Esophagus mucosa (tissue), 1 donor: ENCODE results near the gene NPR2. TPM values are rescaled to one million over a fixed set of nuclear protein-coding genes. Genes with fewer than 3 reads are reported as not detected.

Experiments used
- ATAC-seq: fragments of 200-7000 bp; cut with Tn5 transposase; one replicate; pipeline ENCODE4 v1.9.1; 2020
- total RNA-seq: library from RNA; stranded (reverse); gene quantifications from one replicate; pipeline ENCODE4 v1.2.4, GENCODE V29; 2023
- donor health status: DM: yes; HTN: yes; CAD: no.

The NPR2 gene
- total RNA-seq, 1 donor from 2014 or later: 1.3 TPM

GRCh38 chr9:35801328-35802128 lies 10.1 kb downstream of the NPR2 start:
- no peak for ATAC-seq

GRCh38 chr9:35806101-35806500 lies 14.7 kb downstream of the NPR2 start:
- no peak for ATAC-seq

GRCh38 chr9:35808433-35808832 lies 17.0 kb downstream of the NPR2 start:
- ATAC-seq: no peak

- ATAC-seq: no peak
Measured at GRCh38 chr9:35810122-35810521, 18.7 kb downstream of the NPR2 start.

- ATAC-seq: no peak
Measured at GRCh38 chr9:35811381-35812024, 20.1 kb downstream of the NPR2 start.

- peak; percentile 69 for ATAC-seq
Measured at GRCh38 chr9:35812025-35812602, 20.7 kb downstream of the NPR2 start, which contains the start of gene SPAG8. Gene SPAG8, minus strand, starts transcription at chr9:35812262. Its CDS starts 115 bp downstream, at chr9:35812147.

- no peak for ATAC-seq
Measured at GRCh38 chr9:35813434-35814105, 22.2 kb downstream of the NPR2 start.

GRCh38 chr9:35814106-35814840 lies 22.9 kb downstream of the NPR2 start:
- ATAC-seq: peak; percentile 25

GRCh38 chr9:35814841-35815543 lies 23.6 kb downstream of the NPR2 start, which contains the start of gene HINT2:
Gene HINT2, minus strand, starts transcription at chr9:35815042. Its CDS starts 63 bp downstream, at chr9:35814979.
- ATAC-seq: peak; percentile 92

- ATAC-seq: no peak
Measured at GRCh38 chr9:35816708-35817107, 25.3 kb downstream of the NPR2 start.

GRCh38 chr9:35818341-35818740 lies 26.9 kb downstream of the NPR2 start:
- no peak for ATAC-seq

- ATAC-seq: no peak
Measured at GRCh38 chr9:35820076-35820475, 28.7 kb downstream of the NPR2 start.

GRCh38 chr9:35822926-35823325 lies 31.5 kb downstream of the NPR2 start:
- ATAC-seq: no peak

- peak; percentile 66 for ATAC-seq
Measured at GRCh38 chr9:35826071-35826701, 34.8 kb downstream of the NPR2 start.

GRCh38 chr9:35827486-35827885 lies 36.1 kb downstream of the NPR2 start:
- no peak for ATAC-seq

- no peak for ATAC-seq
Measured at GRCh38 chr9:35828716-35829083, 37.3 kb downstream of the NPR2 start, which contains the start of gene FAM221B. Gene FAM221B, minus strand, starts transcription at chr9:35828732. Its CDS starts 2,571 bp downstream, at chr9:35826161.

GRCh38 chr9:35829084-35829763 lies 37.8 kb downstream of the NPR2 start, which contains the start of gene TMEM8B:
Gene TMEM8B, plus strand, starts transcription at chr9:35829228. Its CDS starts 220 bp downstream, at chr9:35829448.
- peak; percentile 75 for ATAC-seq

- no peak for ATAC-seq
Measured at GRCh38 chr9:35829764-35830096, 38.3 kb downstream of the NPR2 start.

GRCh38 chr9:35831040-35831439 lies 39.6 kb downstream of the NPR2 start:
- no peak for ATAC-seq

GRCh38 chr9:35832814-35833213 lies 41.4 kb downstream of the NPR2 start:
- ATAC-seq: peak; percentile 55
